A172 (cell line): Measurements from ENCODE around the gene RAB11B. TPM values are rescaled to one million over a fixed set of nuclear protein-coding genes. Genes with fewer than 3 reads are reported as not detected.
A peak's percentile ranks its signal among the peaks of the same experiment; 100 is the strongest.
"Not testable (repeated sequence)": the region's sequence is repeated elsewhere in the genome, so short reads cannot be mapped to it uniquely, and the experiment has no call there.

Experiments used
- DNase-seq: peaks from one replicate; pipeline ENCODE4 v3.0.0-alpha.2; 2015; ENCODE audit warnings: low spot score
- total RNA-seq: library from RNA; depleted of rRNA; stranded (reverse); fragments of >200 nt; shearing (Covaris generic); gene quantifications from 2 replicates; pipeline ENCODE4 v1.2.3, GENCODE V29; 2014

The RAB11B gene
- total RNA-seq, 1 experiment from 2014 or later = 3.1 TPM

DNA sequence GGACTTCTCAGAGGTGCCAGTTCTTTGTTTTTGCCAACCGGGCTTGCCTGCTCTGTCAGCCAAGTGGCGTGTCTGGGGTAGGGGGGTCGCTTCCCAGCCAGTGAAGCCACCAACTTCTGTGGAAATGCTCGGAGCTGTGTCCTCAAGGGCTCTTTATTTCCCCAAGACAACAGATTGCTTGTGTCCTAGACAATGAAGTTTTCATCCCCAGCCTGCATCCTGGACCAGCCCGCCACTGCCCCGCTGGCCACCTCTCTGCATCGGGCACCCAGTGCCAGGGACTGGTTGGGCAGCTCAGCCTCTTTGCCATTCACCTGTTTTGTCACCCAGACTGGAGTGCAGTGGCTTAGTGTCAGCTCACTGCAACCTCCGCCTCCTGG lies 3.7 kb downstream of the RAB11B start:
- no peak for DNase-seq

DNA sequence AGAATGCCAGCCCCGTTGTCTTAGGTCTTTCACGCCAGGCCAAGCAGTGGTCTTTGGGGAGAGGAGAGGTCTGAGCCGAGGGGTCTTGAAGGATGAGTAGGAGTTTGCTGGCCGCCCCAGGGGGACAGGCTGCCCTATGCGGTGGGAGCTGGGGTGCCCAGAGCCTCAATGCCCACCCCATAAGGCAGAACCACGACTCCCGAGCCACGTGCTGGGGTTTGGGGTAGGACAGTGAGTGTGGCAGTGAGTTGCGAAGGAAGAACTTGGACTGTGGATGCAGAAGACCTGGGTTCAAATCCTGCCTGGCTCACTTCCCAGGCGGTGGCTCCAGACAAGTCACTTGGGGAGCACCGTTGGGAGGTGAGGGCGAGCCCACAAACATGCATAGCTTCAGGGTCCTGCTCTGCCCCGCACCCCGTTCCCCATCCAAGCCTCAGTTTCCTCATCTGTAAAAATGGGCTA lies 5.5 kb downstream of the RAB11B start:
- DNase-seq = no peak

- no peak for DNase-seq
These were observed 6.0 kb downstream of the RAB11B start for GRCh38 chr19:8396185-8396562.

- peak; percentile 57 for DNase-seq
These were observed 6.5 kb downstream of the RAB11B start for GRCh38 chr19:8396563-8397203.

DNA sequence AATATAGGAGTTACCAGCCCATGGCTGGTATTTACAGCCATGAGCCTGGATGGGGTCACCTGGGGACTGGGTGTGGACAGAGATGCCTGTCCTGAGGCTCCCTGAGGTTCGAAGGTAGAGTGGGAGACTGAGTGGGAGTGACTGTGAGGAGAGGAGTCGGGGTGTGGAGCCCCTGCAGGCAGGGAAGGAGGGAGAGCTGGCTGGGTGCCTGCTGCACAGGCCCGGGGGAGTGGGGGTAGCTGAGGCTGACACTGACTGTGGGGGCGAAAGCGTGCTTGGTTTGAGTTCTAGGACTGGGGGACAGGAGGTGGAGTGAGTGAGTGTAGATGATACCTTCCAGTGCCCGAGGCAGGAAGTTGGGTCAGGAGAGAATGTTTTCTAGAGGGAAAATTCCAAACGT lies 7.1 kb downstream of the RAB11B start:
- no peak for DNase-seq

GRCh38 chr19:8397746-8398310 lies 7.7 kb downstream of the RAB11B start:
- no peak for DNase-seq

DNA sequence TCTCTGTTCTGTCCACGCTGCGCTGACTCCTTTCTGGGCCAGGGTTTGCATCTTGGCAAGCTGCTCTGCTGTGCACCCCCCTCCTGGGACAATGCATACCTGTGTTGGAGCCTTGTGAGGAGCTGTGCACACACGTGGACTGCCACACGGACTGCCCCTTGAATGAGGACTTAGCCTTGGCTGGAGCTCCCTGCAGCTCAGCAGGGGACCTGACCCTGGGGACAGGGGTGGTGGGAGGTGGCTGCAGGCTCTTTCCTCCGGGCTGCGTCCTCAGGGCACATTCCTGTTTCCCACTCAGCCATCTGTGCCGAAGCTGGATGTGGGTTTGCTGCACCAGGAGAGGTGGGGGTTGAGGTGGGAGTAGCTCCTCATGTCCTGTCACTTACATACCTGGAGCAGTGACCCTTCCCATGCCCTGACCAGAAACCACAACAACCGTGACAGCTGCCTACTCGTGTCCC lies 8.2 kb downstream of the RAB11B start:
- no peak for DNase-seq

DNA sequence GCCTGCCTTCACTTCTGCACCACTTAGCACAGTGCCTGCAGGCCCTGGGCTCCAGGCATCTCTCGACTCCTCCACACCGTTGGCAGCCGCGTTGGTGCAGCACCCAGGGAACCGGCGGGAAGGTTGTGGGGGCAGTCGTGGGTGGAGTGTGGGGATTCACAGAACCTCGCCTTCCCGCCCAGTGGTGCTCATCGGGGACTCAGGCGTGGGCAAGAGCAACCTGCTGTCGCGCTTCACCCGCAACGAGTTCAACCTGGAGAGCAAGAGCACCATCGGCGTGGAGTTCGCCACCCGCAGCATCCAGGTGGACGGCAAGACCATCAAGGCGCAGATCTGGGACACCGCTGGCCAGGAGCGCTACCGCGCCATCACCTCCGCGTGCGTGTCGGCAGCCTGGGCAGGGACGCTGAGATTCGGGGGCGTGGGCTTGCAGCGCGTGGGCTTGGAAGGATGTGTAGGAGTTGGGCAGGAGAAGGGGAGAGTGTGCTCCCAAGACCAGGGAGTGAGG lies 9.6 kb downstream of the RAB11B start:
- no peak for DNase-seq

DNA sequence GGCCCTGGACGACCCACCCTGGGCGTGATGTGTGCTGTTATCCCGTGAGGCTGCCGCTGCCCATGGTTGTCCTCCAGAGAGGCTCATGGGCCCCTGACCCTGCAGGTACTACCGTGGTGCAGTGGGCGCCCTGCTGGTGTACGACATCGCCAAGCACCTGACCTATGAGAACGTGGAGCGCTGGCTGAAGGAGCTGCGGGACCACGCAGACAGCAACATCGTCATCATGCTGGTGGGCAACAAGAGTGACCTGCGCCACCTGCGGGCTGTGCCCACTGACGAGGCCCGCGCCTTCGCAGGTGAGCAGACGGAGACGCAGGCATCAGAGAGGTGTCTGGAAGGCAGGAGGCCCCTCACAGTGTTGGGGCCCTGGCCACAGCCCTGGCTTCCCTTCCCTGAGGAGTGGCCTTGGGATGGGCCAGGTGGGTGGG lies 11.8 kb downstream of the RAB11B start:
- no peak for DNase-seq

- DNase-seq = no peak
These were observed 13.1 kb downstream of the RAB11B start for GRCh38 chr19:8403098-8403819.

- DNase-seq = no peak
These were observed 13.6 kb downstream of the RAB11B start for GRCh38 chr19:8403820-8404109.

- DNase-seq = no peak
These were observed 14.4 kb downstream of the RAB11B start for GRCh38 chr19:8404391-8405151.

GRCh38 chr19:8410718-8411117 lies 20.6 kb downstream of the RAB11B start:
- DNase-seq = not testable (repeated sequence)

DNA sequence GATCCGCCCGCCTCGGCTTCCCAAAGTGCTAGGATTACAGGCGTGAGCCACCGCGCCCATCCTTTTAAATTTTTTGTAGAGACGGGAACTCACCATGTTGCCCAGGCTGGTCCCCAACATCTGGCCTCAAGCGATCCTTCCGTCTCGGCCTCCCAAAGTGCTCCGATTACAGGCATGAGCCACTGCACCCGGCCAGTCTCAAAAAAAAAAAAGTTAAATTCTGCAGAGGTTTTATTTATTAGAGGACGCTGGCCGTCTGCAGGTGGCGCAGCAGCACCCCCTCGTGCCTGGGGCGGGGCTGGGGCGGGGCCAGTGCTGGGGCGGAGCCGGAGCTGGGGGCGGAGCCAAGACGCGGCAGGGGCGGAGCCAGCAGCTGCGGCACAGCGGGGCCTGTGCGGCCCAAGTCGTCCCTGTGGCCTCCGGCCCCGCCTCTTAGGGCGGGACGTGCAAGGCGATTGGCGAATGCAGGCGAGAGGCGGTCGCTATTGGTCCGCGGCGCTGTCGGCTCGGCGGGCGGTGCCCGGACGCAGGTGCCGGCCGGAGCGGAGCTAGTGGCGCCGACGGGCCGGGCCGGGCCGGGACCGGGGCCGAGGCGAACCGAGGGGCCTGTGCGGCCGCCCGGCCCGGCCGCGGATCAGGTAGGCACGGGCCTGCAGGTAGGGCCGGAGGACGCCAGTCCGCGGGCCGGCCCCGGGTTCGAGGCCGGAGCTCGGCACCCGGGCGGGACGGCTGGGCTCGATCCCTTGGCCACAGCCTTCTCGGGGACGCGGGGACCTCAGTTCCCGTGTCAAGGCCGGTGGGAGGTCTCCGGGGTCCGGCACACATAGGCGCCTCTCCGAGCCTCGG lies 22.8 kb downstream of the RAB11B start, which contains the start of gene MARCHF2:
MARCHF2 (plus strand) TSS at position 523 of the 846 bp plus-strand sequence. CDS start 8,536 bp downstream, outside the sequence.
- peak; percentile 92 for DNase-seq

DNA sequence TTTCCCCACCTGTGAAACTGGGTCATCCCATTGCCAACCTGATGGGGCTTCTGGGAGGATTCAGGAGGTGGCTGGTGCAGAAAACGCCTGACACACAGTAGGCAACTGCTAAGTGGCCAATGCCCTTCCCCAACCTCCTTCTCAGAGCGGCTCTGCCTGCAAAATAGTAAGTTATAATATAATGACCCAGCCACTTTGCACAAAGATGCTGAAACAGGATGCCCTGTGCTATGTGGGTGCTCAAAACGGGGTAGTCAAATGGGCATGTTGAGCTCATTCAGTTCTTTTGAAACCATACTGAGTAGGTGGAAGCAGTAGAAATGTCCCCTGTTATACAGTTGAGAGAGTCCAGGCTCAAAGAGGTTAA lies 23.5 kb downstream of the RAB11B start:
- no peak for DNase-seq

DNA sequence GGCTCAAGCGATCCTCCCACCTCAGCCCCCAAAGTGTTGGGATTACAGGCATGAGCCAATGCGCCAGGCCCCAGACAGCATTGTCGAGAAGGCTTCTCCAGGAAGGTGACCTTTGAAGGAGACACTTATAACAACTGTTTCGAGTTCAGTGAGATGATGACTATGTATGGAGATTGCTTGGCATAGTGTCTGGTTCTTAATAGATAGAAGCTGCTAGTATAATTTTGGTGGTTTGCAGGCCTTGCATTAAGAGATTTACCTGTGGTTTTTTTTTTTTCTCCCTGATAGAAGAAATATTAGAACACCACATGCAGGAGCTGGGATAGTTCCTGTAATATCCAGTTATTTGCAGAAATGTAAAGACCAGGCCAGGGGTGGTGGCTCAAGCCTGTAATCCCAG lies 26.6 kb downstream of the RAB11B start:
- DNase-seq = no peak

DNA sequence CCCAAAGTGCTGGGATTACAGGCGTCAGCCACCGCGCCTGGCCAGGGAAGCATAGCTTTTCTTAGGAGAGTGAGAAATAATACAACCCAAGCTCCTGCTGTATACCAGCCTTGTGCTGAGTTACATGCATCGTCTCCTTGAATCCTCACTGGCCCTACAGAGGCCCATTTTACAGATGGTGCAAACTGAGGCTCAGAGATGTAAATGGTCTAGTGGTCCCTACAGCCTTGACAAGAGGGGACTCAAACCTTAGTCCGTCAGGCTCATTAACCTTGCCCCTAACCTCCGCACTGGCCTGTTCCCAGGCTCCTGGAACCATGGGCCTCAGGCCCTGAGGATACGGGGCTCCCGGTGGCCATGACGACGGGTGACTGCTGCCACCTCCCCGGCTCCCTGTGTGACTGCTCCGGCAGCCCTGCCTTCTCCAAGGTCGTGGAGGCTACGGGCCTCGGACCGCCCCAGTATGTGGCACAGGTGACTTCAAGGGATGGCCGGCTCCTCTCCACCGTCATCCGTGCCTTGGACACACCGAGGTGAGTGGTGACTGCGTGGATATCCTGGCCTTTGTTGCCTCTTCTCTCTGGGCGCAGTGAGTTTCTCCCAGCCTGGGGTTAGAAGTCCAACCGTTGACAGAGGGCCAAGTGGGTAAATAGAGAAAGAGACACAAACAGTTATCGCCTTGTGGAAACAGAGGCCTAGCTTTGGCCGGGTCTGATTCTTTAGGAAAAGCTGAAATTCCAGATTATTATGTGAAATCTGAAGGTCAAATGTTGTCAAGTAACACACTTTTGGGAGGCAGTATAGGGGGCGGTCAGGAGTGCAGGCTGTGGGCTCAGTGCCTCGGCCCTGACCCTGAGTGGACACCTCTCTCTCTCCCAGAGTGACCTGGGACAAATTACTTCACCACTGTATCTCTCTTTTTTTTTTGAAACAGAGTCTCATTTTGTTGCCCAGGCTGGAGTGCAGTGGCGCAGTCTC lies 31.6 kb downstream of the RAB11B start:
- DNase-seq = no peak

DNA sequence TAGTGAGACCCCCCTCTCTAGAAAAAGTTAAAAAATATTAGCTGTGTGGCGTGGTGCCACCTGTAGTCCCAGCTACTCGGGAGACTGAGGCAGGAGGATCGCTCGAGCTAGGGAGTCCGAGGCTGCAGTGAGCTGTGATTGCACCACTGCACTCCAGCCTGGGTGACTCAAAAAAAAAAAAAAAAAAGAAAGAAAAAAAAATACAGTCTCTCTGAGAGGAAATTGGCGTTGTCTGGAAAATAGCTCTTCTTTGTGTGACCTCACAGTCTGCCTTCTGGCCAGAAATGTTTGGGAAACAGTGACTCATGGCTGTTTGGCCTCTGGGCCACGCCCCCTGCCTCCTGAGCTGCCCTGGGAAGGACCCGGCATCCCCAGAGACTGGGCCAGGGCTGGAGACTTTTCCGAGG lies 33.7 kb downstream of the RAB11B start:
- DNase-seq = peak; percentile 97

GRCh38 chr19:8425331-8425730 lies 35.2 kb downstream of the RAB11B start:
- not testable (repeated sequence) for DNase-seq

DNA sequence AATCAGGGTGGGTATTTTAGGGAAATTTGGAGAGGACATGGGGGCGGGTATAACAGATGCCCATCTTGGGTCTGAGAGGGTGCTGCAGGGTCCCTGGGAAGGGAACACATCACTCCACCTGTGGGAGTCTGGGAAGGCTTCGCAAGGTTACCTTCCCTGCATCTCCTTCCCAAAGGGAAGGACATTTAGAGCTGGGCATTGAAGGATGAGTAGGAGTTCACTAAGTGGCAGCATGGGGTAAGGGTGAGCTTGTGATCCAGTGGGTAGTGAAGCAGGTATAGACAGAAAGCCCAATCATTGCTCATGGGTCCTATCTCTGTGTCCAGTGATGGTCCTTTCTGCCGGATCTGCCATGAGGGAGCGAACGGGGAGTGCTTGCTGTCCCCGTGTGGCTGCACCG lies 36.1 kb downstream of the RAB11B start:
- DNase-seq = no peak
